ENCODE data around the gene SSH2.

DNA sequence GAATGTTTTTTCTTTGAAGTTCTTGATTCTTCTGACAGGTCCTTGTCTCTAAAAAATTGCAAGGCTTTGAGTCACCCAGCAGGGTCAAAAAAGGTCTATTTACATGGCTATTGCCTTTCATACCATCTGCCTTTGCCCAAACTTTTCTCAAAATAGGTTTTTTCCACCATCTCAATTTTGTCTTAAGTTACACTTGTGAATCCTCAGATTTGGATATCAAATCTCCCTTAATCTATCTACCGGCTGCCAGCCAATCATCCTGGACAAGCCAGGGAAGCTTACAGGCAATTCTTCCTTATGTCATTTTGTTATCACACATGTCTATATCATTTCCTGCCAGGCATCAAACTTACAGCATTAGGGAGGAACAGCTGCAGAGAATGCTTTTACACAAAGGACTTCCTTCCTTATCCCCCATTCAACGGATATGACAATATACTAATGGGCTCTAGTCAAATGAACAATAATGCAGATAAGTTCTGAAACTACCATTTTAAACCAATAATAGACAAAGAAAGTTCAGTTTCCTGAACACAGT, 203.2 kb downstream of the SSH2 start:
- TF ChIP-seq, protein P1, sequence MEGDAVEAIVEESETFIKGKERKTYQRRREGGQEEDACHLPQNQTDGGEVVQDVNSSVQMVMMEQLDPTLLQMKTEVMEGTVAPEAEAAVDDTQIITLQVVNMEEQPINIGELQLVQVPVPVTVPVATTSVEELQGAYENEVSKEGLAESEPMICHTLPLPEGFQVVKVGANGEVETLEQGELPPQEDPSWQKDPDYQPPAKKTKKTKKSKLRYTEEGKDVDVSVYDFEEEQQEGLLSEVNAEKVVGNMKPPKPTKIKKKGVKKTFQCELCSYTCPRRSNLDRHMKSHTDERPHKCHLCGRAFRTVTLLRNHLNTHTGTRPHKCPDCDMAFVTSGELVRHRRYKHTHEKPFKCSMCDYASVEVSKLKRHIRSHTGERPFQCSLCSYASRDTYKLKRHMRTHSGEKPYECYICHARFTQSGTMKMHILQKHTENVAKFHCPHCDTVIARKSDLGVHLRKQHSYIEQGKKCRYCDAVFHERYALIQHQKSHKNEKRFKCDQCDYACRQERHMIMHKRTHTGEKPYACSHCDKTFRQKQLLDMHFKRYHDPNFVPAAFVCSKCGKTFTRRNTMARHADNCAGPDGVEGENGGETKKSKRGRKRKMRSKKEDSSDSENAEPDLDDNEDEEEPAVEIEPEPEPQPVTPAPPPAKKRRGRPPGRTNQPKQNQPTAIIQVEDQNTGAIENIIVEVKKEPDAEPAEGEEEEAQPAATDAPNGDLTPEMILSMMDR (conservative IDR thresholded peaks at IDR 0.05 in 1 of 2, IDR thresholded peaks at IDR 0.05 in 1 of 2; ENCODE audit: extremely low read depth in 1 of 2, insufficient read depth in 1 of 2, low read depth in 1 of 2, low read length in 2 of 2) = no peak
- no peak for TF ChIP-seq EZH2 (IDR thresholded peaks at IDR 0.05; ENCODE audit: borderline replicate concordance, low read length)

Data from mammary epithelial cell (primary cell).